Activated naive CD8-positive, alpha-beta T cell treated with anti-CD3 and anti-CD28 coated beads, Interleukin-2, amount 50 U/mL, for 16 hours (primary cell): Measurements from ENCODE around the gene ESR2.
"Not testable (repeated sequence)": the region's sequence is repeated elsewhere in the genome, so short reads cannot be mapped to it uniquely, and the experiment has no call there.

Experiments used
- DNase-seq: peaks from one replicate; pipeline ENCODE4 v3.0.0-alpha.2; 2020; ENCODE audit warnings: low read depth, low spot score

Gene ESR2

DNA sequence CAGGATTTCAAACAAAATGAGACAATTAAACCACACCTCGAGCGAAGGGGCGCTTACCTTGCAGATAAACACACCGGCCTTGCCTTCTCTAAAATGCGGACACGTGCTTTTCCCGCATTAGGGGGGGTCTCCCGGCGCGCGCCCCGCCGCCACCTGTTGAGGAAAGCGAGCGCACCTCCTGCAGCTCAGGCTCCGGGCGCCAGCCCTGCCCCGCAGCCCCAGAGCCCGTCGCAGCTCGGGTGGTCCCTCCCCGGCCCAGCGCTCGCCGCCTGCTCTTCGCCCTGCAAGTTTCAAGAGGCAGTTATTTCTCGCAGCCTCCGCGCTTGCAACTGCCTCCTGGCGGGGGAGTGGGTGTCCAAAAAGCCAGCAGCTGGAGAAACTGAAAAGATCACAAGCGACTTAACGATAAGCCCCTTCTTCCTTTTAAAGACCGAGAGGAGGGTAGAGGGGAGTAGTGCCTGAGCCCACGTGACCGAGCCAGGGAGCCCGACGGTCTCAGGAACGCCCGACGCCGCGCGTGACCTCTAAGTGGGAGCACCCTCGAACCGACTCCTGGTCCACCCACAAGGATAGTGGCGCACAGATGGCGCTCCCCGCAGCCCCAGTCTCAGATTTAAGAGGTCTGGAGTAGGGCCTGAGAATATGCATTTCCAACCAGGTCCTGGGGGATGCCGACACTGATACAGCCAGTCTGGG, at the start of gene ESR2:
ESR2 (minus strand) TSS at position 396 of the 696 bp plus-strand sequence. CDS start 11,386 bp downstream, outside the sequence.
- DNase-seq, result no peak

GRCh38 chr14:64340560-64341196, 46.5 kb upstream of the ESR2 start:
- no peak for DNase-seq

DNA sequence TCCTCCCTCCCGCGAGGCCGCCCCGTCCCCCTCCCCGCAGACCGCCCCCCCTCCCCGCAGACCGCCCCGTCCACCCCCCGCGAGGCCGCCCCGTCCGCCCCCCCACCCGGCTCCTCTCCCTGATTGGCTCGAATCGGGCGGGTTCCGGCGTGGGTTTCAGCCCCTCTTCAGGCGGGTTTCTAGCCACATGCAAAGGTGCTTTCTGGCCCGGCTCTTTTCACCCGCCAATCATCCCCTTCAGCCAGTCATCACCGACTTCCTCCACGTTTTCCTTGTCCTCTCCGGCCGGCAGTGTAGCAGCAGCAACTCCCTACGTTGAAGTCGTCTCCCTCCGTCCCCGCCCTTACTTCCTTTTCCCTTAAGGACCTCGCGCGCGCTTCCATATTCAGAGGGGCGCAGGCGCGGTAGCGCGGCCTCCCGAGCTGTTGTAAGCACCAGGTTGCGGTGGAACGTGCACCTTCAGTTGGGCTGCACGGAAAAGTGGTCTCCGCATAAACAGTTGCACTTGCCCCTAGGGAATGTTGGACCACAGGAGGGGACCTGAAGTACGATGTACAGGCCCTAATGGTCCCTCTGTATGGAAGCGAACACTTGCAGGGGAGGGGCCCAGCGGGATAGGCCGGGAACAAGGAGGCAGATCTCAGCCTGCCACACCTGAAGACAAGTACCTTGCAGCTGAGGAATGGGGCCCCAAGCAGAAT, 44.6 kb upstream of the ESR2 start:
- DNase-seq, result peak; percentile 84

DNA sequence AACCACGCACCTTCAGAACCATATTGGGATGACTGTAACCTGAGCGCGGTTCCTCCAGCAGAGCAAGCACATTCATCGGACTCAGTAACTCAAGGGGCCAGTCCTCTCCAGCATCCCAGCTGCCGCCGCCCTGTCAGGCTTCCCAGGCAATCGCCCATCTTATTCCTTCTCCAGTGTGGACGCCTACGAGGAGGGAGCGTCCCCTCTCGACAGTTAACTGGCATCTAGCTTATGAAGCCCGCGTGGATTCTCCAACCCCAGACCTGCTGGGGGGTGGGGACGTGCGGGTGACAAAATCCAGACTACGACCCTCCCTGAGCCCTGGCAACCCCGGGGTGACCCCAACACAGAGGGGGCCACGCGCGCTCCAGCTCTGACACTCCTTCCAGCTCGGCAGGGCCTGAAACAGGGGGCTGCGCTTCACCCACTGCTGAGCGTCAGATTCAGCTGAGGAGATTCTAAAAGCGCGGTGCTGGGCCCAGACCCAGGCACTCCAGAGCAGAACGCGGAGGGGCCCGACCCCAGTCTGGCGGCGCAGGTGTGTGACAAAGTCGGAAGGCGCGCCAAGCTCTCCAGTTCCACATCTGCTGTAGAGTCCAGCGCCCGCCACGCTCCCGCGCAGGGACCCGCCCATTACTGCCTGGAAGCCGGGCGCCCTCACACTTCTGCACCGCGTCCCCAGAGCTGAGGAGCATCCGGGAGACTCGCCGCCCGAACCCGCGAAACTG, 43.9 kb upstream of the ESR2 start:
- no peak for DNase-seq

- no peak for DNase-seq
These were observed 35.0 kb upstream of the ESR2 start for GRCh38 chr14:64329149-64329548.

DNA sequence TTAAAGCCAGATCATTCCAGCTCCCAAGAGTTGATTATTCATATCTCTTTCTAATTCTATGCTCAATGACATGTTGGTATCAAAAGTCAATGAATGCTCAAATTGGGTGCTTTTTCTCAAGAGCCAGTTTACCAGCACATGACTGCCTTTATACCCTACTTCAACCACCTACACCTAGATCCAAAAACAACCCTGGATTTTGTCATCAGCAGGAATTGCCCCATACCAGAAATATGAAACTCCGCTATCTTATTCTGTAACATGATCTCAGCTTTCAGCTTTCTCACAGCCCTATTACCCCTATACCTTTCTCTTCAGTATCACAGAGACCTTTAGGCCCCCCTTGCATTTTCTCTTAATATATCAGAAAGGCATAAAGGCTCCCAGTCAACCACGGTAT, 32.3 kb upstream of the ESR2 start:
- DNase-seq, result no peak

- no peak for DNase-seq
These were observed 30.7 kb upstream of the ESR2 start for GRCh38 chr14:64324895-64325294.

DNA sequence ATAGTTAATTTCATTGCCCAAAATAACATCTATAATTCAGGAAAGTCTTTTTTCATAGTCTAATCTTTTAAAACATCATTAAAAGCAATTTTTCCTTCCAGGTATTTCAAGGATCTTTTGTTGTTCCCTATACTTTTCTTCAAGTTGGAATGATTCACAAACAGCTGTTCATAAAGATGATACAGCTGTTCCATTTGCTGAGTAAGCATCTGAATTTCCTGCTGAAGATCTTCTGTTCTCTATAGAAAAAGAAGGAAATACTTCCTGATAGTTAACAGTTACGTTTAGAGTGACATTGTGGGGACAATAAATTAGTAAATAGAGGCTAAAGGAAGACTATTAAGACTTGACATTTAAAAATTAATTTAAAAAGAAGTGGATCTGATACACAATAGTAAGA, 30.3 kb upstream of the ESR2 start:
- DNase-seq, result no peak

DNA sequence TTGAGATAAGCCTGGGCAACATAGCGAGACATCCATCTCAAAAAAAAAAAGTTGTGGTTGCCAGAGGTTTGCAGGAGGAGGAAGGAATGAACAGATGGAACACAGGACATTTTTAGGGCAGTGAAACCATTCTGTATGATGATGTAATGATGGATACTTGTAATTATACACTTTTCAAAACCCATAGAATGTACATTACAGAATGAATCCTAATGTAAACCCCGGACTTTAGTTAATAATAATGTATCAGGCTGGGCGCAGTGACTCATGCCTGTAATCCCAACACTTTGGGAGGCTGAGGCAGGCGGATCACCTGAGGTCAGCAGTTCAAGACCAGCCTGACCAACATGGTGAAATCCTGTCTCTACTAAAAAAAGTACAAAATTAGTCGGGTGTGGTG, 26.2 kb upstream of the ESR2 start:
- not testable (repeated sequence) for DNase-seq

DNA sequence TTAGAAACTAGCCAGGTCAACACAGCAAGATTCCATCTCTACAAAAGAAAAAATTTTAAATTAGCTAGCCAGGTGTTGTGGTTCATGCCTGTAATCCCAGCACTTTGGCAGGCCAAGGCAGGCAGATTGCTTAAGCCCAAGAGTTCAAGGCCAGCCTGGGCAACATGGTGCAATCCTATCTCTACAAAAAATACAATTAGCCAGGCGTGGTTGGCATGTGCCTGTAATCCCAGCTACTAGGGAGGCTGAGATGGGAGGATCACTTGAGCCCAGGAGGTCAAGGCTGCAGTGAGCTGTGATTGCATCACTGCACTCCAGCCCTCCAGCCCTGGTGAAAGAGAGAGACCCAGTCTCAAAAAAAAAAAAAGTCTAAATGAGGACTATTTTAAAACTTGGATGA, 24.5 kb upstream of the ESR2 start:
- not testable (repeated sequence) for DNase-seq

DNA sequence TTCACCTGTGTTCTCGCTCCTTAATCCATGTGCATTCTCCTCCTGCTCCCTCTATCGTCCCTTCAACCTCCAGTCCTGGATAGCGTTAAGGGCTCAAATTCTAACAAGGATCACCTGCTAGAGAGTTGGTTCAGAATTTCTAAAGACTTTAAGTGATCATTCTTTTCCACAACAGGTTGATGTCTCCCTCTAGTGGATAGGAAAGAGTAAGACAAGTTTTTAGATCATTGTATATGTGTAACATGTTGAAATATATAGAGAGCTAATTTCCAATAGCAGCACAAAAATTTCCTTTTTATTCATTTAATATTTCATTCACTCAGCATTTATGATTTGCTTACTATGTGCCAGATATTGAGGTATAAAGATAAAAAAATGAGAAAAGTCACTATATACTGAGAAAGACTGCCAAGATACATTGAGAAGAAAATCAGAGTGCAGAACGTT, 9.3 kb upstream of the ESR2 start:
- DNase-seq, result no peak

- DNase-seq, result no peak
These were observed 4.6 kb upstream of the ESR2 start for GRCh38 chr14:64298773-64299172.

DNA sequence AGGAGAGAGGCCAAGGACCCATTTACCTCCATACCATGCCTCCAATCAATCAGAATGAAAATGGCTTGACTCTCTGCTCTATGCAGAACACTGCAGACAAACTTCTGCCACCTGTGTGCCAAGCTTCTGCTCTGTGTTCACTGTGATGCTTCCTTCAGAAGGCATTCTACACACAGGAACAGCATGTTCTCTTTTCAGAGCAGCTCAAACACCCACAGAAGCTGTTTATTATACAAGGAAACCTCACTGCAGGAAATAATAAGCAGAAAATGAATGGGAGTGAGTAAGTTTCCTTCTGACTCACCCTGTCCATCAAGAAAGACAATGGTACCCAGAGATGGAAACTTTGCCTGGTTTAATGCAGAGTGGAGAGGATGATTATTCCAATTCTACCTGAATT, 2.4 kb upstream of the ESR2 start:
- no peak for DNase-seq

- DNase-seq, result peak; percentile 67
These were observed 672 bp upstream of the ESR2 start for GRCh38 chr14:64294672-64295413.

- no peak for DNase-seq
These were observed 2.0 kb downstream of the ESR2 start for GRCh38 chr14:64292197-64292596.

DNA sequence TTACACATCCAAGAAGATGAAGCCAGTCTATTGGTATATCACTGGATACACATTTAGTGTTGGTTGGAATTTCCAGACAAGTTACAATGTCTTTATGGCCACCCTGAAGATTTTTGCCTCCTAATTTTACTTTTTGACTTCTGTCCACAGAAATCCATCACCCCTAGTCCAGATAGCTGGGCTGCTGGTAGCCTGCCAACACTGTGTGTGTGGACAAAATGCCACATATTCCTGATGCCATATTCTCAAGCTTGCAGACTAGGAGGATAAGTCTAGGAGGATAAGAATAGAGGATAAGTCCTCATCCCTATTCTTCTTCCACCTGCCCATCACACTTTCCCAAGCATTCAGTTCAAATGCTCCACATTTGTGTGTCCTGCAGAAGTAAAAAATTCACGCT, 4.6 kb downstream of the ESR2 start:
- DNase-seq, result no peak

DNA sequence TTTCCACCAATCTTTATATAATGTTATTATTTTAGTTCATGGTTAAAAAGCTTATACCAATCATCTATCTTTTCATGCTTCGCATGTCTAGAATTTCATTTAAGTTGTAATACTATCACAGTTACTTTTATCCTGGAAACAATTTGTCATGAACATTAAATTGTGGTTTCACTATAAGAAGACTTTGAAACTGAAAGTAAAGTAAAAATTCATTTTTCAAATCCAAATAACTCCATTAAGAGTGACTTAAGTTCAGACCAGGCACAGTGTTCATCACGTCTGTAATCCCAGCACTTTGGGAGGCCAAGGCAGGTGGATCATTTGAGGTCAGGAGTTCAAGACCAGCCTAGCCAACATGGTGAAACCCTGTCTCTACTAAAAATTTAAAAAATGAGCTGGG, 12.4 kb downstream of the ESR2 start:
- no peak for DNase-seq

DNA sequence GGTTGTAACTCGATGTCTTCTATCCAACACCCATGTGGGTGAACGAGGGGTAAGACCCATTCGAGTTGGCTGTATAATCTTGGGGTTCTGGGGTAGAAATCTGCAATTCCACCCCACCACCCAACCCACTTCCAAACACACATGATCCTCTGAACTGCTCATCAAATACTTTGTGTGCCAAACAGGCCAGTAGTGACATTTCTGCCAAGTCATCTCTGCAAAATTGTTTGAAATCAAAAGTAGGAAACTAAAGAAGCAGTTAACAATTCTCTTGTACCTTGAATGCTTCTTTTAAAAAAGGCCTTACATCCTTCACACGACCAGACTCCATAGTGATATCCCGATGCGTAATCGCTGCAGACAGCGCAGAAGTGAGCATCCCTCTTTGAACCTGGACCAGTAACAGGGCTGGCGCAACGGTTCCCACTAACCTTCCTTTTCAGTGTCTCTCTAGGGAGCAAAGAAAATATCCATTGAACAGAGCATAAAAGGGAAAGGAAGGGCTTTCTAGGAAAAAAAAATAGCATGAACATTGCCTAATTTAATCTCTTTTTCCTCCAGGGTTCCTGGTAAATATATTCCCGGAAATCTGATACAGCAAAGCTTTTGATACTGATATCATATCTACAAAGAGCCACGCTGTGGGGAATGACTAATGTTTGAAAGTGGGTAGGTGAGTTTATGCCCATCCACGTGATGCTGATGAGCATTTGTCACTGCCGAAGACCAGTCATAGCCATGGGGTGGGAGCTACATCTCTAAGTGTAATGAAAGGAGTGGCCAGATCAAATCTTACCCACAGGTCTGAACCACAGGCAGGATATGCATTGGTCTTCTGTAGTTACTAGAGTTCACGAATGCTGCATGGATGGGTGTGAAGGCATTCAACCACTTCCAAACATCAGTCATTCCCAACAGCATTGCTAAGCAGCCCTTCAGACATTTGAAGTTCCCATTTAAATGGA, 14.2 kb downstream of the ESR2 start:
- DNase-seq, result no peak

DNA sequence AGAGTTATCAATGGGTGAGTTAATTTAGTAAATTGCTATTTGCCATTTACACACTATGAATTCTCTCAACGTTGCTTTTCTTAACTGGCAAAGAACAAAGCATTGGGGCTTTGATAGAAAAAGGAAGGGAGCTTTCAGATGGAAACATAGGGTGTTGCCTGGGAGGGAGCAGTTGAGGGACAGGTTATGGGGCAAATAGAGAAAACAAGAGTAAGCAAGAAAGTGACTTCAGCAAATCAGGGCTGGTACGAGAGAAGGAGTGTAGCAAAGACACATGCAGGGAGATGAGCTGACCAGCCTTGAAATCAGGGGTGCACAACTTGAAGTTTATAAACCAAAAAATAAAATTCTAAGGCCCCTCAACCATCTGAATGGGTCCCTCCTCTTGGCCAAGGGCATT, 15.7 kb downstream of the ESR2 start:
- no peak for DNase-seq

DNA sequence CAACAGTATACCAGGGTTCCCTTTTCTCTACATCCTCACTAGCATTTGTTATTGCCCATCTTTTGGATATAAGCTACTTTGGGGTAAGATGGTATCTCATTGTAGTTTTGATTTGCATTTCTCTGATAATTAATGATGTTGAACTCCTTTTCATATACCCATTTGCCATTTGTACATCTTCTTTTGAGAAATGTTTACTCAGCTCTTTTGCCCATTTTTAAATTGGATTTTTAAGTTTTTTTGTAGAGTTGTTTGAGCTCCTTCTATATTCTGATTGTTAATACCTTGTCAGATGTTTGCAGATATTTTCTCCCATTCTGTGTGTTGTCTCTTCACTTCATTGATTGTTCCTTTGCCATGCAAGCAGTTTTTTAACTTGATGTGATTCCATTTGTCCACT, 22.2 kb downstream of the ESR2 start:
- DNase-seq, result no peak
